Measurements from ENCODE around the gene FXN.
"Not testable (repeated sequence)": the region's sequence is repeated elsewhere in the genome, so short reads cannot be mapped to it uniquely, and the experiment has no call there.

Gene FXN

GRCh38 chr9:69104830-69105527 is 69.4 kb downstream of the FXN start:
- DNase-seq (ENCODE audit: low read depth) = no peak

GRCh38 chr9:69107771-69108170 is 72.2 kb downstream of the FXN start:
- no peak for DNase-seq (ENCODE audit: low read depth)

GRCh38 chr9:69108706-69109105 is 73.2 kb downstream of the FXN start:
- DNase-seq (ENCODE audit: low read depth) = not testable (repeated sequence)

- DNase-seq (ENCODE audit: low read depth) = no peak
Observed at GRCh38 chr9:69109152-69109551, 73.6 kb downstream of the FXN start.

GRCh38 chr9:69112646-69113045 is 77.1 kb downstream of the FXN start:
- DNase-seq (ENCODE audit: low read depth) = not testable (repeated sequence)

- DNase-seq (ENCODE audit: low read depth) = no peak
Observed at GRCh38 chr9:69115621-69116020, 80.1 kb downstream of the FXN start.

GRCh38 chr9:69118656-69119055 is 83.1 kb downstream of the FXN start:
- DNase-seq (ENCODE audit: low read depth) = no peak

GRCh38 chr9:69120380-69121154 is 85.0 kb downstream of the FXN start:
- no peak for DNase-seq (ENCODE audit: low read depth)

- no peak for DNase-seq (ENCODE audit: low read depth)
Observed at GRCh38 chr9:69121155-69122081, 85.9 kb downstream of the FXN start.

- DNase-seq (ENCODE audit: low read depth) = no peak
Observed at GRCh38 chr9:69122082-69122548, 86.6 kb downstream of the FXN start.

GRCh38 chr9:69122549-69123141 is 87.1 kb downstream of the FXN start:
- DNase-seq (ENCODE audit: low read depth) = no peak

- DNase-seq (ENCODE audit: low read depth) = no peak
Observed at GRCh38 chr9:69130456-69131441, 95.2 kb downstream of the FXN start.

- no peak for DNase-seq (ENCODE audit: low read depth)
Observed at GRCh38 chr9:69131682-69132081, 96.1 kb downstream of the FXN start.

- DNase-seq (ENCODE audit: low read depth) = no peak
Observed at GRCh38 chr9:69132361-69132760, 96.8 kb downstream of the FXN start.

GRCh38 chr9:69134412-69134811 is 98.9 kb downstream of the FXN start:
- no peak for DNase-seq (ENCODE audit: low read depth)

- no peak for DNase-seq (ENCODE audit: low read depth)
Observed at GRCh38 chr9:69136185-69136584, 100.6 kb downstream of the FXN start.

GRCh38 chr9:69136779-69137178 is 101.2 kb downstream of the FXN start:
- no peak for DNase-seq (ENCODE audit: low read depth)

- DNase-seq (ENCODE audit: low read depth) = no peak
Observed at GRCh38 chr9:69137311-69137710, 101.8 kb downstream of the FXN start.

- no peak for DNase-seq (ENCODE audit: low read depth)
Observed at GRCh38 chr9:69139596-69139995, 104.0 kb downstream of the FXN start.

GRCh38 chr9:69140123-69140735 is 104.7 kb downstream of the FXN start:
- DNase-seq (ENCODE audit: low read depth) = no peak

Measured in T-helper 22 cell (primary cell).